Fibroblast of upper back skin (primary cell): Measurements from ENCODE around the gene DGLUCY.
A peak's percentile ranks its signal among the peaks of the same experiment; 100 is the strongest.
"Not testable (repeated sequence)": the region's sequence is repeated elsewhere in the genome, so short reads cannot be mapped to it uniquely, and the experiment has no call there.

Source experiments
- DNase-seq: peaks from one replicate; pipeline ENCODE4 v3.0.0-alpha.2; 2013

Gene DGLUCY

DNA sequence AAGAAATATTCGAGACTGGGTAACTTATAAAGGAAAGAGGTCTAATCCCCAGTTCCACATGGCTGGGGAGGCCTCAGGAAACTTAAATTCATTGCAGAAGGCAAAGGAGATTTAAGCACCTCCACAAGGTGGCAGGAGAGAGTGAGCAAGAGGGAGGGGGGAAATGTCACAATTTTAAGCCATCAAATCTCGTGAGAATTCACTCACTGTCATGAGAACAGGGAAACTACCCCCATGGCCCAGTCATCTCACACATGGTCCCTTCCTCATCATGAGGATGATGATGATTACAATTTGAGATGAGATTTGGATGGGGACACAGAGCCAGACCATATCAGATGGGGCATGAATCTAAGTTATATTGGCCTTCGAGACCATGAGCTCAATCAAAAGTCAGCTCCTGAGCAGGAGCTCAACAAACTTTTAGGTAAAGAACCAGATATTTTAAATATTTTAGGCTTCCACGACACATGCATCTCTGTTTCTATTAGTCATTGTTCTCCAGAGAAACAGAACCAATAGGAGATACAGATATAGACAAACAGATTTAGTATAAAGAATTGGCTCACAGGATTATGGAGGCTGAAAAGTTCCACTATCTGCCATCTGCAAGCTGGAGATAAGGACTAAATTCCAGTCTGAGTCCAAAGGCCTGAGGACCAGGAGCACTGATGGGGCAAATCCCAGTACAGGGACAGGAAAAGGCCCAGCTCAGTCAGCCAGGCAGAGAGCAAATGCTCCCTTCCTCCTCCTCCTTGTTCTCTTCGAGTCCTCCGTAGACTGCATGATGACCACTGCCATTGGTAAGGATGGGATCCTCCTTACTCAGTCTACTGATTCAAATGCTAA, 24.9 kb downstream of the DGLUCY start:
- peak; percentile 22 for DNase-seq

- no peak for DNase-seq
Observed at GRCh38 chr14:91139776-91140175, 25.9 kb downstream of the DGLUCY start.

- DNase-seq = no peak
Observed at GRCh38 chr14:91140672-91141071, 26.8 kb downstream of the DGLUCY start.

GRCh38 chr14:91142214-91142668, 28.4 kb downstream of the DGLUCY start:
- DNase-seq = no peak

DNA sequence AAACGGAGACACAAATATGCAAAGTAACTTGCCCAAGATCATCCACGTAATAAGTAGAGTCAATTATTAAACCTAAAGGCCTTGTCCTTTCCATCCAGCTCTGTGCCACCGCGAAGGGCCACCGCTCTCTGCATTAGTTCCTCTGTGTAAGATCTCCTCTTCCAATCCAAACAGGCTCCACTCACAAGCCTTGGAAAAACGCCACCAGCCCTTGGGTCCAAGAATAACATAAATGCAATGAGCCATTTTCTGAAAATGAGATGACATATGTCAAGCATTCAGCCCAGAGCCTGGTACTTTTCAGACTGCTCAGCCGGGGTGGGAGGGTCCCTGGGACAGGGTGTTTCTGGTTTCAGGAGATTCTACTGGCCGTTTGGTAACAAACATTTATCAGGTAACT, 30.0 kb downstream of the DGLUCY start:
- DNase-seq = no peak

DNA sequence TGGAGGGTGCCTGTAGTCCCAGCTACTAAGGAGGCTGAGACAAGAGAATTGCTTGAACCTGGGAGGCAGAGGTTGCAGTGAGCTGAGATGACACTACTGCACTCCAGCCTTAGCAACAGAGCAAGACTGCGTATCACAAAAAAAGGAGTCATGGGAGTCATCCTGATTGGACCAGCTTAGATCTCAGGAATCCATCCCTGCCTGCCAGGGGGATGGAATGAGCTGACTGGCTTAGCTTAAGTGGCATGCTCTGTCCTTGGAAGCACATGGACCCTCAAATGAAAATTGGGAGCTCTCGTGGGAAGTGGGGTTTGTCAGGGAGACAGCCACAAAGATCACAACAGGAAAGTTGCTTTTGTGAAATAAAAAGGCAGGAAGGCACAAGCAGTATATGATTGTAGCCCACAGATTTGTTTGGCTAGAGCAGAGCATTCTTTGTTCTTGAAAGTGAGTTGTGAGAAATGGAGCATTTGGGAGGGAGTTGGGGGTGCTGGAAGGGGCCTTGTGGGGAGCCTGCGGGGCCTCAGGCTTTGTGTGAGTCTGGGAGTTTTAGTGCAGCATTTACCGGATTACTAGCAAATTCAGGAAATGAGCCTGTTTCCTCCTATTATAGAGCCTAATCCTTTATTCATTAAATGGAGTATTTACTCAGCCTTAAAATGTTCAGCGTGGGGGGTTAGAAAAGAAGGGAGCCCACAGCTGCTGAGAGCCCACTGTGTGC, 30.7 kb downstream of the DGLUCY start:
- peak; percentile 66 for DNase-seq

DNA sequence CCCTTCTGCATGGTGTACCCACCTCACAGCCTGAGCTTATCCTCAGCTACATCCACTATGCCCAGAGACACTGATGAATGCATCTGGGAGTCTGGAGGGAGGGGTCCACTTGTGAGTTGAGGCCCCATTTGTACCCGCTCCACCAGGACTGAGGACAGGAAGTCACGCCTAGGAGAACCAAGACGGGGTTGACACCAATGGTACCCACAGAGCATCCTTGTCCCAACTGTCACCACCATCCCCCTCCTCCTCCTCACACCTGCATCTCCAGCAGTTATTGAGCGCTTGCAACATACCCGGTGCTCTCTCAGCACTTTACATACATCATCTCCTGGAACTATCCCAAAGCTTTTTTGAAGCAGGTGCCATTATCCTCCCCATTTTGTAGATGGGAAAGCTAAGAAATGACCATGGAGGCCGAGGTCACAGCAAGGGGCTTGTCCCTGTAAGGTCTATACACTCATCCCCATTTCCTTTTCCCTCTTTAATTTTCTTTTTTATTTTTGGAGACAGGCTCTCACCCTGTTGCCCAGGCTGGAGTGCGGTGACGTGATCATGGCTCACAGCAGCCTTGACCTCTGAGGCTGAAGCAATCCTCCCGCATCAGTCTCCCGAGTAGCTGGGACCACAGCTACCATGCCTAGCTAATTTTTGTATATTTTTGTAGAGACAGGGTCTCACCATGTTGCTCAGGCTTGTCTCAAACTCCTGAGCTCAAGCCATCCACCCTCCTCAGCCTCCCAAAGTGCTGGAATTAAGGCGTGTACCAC, 31.7 kb downstream of the DGLUCY start:
- no peak for DNase-seq

- DNase-seq = no peak
Observed at GRCh38 chr14:91146661-91147060, 32.8 kb downstream of the DGLUCY start.

DNA sequence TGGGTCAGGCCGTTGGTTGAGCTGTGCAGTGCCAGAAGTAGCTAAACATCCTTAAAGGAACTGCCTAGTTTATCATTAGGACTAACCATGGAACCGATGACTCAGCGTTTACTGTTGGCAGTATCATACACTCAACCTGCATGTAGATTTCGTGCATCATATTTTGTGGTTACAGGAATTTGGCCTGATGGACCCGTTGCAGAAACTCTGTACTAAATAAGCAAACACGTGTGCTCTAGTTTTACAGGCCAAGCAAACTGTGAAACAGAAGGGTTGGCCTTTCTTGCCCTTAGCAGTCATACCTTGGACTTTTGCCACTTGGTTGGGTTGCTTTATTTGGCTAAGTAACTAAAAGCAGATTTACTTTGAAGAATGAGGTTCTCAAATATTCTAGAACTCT, 35.6 kb downstream of the DGLUCY start:
- peak; percentile 99 for DNase-seq

- DNase-seq = no peak
Observed at GRCh38 chr14:91152499-91152898, 38.6 kb downstream of the DGLUCY start.

DNA sequence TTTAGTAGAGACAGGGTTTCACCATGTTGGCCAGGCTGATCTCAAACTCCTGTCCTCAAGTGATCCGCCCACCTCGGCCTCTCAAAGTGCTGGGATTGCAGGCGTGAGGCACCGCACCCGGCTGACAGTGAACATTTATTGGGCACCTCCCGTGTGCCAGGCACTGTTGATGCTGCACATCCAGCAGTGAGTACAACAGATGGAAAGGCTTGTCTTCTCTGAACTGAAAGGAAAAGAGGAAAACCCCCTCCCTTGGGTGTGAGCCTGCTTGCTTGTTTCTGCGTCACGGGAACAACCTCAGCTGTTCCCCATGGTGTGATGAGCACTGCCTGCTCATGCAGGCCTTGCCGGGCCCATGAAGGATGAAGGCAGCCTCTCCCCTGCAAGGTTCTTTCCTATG, 39.5 kb downstream of the DGLUCY start:
- no peak for DNase-seq

- DNase-seq = peak; percentile 66
Observed at GRCh38 chr14:91154851-91155625, 41.2 kb downstream of the DGLUCY start.

GRCh38 chr14:91155626-91156089, 41.8 kb downstream of the DGLUCY start:
- DNase-seq = no peak

GRCh38 chr14:91156142-91156666, 42.3 kb downstream of the DGLUCY start:
- not testable (repeated sequence) for DNase-seq

GRCh38 chr14:91156877-91157276, 43.0 kb downstream of the DGLUCY start:
- not testable (repeated sequence) for DNase-seq

DNA sequence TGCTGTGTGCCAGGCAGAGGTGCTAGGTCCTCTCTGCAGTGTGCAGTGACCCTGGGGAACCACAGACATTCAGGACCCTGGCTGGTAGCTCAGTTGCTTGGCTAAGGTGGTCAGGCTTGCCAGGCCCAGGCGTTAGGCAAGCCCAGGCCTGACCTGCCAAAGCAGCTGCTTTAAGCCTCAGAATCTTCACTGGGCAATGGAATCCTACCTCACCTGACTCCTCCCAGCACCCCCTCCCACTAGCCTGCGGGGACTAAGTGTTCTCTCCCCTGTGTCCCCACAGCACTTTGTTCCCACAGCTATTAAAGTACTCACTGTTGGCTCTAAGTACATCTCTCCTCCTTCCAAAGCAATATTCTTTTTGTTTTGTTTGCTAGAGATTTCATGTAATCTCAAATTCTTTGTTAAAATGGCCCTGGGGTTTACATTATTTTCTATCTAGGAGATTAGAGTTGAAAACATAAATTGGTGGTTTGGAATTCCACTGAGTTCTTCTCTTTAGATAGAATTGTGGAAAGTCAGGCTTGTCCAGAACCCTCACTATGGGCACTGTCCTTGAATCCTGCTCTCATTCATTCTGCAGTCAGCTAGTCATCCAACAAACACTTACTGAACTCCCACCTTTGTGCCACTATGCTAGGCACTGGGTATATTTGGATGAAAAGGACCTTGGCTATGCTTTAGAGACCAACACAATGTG, 44.4 kb downstream of the DGLUCY start:
- no peak for DNase-seq

- DNase-seq = no peak
Observed at GRCh38 chr14:91159182-91159581, 45.3 kb downstream of the DGLUCY start.

DNA sequence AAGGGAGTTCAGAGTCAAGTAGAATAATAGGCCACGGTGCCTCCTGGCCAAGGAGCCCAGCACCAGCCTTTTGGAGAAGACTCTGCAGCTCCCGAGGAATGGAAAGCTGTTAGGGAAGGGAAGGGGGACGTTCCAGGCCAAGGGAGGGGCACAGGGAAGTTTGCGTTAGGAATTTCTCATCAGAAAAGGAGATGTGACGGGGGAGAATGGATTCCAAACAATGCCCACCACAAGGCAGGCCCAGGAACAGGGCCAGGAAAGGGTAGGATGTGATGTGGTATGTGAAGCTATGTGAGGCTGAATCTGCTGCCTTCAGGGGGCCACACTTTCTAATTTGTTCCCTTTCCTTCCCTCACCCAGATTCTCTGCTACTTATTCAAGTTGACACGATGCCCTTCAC, 46.0 kb downstream of the DGLUCY start:
- DNase-seq = peak; percentile 17

DNA sequence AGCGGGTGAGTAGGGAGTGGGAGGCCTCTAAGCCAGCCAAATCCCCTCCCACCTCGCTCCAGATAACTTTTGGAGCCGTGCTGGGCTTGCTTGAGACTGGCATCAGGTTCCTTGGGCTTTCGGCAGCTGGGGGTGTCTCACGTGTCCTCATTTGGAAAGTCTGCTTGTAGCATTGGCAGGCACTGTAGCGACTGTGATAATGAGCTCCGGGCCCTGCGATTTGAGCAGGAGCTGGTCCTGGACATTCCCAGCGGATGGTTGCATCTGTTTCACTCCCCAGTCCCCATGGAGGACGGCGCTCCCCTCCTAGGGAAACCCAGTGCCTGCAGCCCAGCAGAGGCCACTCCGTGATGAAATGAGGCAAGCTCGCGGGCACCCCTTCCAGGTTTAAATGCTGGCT, 49.4 kb downstream of the DGLUCY start:
- no peak for DNase-seq

GRCh38 chr14:91164676-91165075, 50.8 kb downstream of the DGLUCY start:
- no peak for DNase-seq

GRCh38 chr14:91167380-91167770, 53.5 kb downstream of the DGLUCY start:
- no peak for DNase-seq

GRCh38 chr14:91169951-91170350, 56.1 kb downstream of the DGLUCY start:
- DNase-seq = no peak
